ENCODE results near the gene PARK7. TPM values are rescaled to one million over a fixed set of nuclear protein-coding genes. Genes with fewer than 3 reads are reported as not detected.

PARK7 gene
- total and polyA plus RNA-seq, 12 donors = 266 to 697 (median 398) TPM

DNA sequence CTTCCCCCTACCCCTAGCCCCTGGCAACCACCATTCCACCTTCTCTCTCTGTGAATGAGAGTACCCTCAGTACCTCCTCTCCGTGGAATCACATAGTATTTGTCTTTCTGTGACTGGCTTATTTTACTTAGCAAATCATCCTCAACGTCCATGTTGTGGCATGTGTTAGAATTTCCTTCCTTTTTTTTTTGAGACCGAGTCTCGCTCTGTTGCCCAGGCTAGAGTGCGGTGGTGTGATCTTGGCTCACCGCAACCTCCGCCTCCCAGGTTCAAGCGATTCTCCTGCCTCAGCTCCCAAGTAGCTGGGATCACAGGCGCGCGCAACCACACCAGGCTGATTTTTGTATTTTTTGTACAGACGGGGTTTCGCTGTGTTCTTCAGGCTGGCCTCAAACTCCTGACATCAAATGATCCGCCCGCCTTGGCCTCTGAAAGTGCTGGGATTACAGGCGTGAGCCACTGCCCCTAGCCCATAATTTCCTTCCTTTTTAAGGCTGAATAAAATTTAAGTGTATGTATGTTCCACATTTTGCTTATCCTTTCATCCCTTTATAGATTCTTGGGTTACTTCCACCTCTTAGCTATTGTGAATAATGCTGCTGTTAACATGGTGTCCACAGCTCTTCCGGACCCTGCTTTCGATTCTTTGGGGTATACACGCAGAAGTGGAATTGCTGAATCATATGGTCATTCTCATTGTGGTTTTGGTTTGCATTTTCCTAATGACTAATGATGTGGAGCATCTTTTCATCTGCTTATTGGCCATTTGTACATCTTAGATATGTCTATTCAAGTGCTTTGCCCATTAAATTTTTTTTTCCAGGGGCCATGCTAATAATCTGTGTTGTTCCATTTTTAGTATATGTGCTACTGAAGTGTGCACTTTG, 32.3 kb downstream of the PARK7 start:
- WGBS, 4 donors = 86 to 91% (median 89%) methylated on average over 18 to 19 of the region's 19 CpGs
- Histone ChIP-seq H3K36me3 (replicated peaks in 1 of 2) (no peaks in the 10 kb centered on the region), H3K27me3 (no peaks in the 10 kb centered on the region), H3K4me3 (no peak overlapping the region), H3K27ac (no peak overlapping the region), H3K9me3 (replicated peaks in 1 of 3) (no peaks in the 10 kb centered on the region), H3K4me1 (replicated peaks in 1 of 2) (no peaks in the 10 kb centered on the region)
- no peak for DNase-seq
- TF ChIP-seq POLR2A (IDR thresholded peaks at IDR 0.05) = no peak
- intact Hi-C loops (cut with DNase I) = no loop called here

DNA sequence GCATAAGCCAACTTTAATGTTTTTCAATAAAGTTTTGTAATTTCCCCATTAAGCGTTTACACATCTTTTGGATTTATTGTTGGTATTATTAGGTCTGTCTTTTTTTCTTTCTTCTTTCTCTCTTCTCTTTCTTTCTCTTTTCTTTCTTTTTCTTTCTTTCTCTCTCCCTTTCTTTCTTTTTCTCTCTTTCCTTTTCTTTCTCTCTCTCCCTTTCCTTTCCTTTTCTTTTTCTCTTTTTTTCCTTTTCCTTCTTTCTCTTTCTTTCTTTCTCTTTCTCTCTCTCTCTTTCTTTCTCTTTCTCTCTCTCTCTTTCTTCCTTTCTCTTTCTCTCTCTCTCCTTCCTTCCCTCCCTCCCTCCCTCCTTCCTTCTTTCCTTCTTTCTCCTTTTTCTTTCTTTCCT, 33.3 kb downstream of the PARK7 start:
- WGBS, 4 donors = 93 to 96% (median 95%) methylated on average over 1 of the region's 1 CpG
- Histone ChIP-seq H3K9me3 (replicated peaks in 1 of 3) (no peaks in the 10 kb centered on the region), H3K27me3 (no peaks in the 10 kb centered on the region), H3K4me1 (replicated peaks in 1 of 2) (no peaks in the 10 kb centered on the region), H3K4me3 (no peak overlapping the region), H3K36me3 (replicated peaks in 1 of 2) (no peaks in the 10 kb centered on the region), H3K27ac (no peak overlapping the region)
- TF ChIP-seq, protein P1, sequence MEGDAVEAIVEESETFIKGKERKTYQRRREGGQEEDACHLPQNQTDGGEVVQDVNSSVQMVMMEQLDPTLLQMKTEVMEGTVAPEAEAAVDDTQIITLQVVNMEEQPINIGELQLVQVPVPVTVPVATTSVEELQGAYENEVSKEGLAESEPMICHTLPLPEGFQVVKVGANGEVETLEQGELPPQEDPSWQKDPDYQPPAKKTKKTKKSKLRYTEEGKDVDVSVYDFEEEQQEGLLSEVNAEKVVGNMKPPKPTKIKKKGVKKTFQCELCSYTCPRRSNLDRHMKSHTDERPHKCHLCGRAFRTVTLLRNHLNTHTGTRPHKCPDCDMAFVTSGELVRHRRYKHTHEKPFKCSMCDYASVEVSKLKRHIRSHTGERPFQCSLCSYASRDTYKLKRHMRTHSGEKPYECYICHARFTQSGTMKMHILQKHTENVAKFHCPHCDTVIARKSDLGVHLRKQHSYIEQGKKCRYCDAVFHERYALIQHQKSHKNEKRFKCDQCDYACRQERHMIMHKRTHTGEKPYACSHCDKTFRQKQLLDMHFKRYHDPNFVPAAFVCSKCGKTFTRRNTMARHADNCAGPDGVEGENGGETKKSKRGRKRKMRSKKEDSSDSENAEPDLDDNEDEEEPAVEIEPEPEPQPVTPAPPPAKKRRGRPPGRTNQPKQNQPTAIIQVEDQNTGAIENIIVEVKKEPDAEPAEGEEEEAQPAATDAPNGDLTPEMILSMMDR (IDR thresholded peaks at IDR 0.05) = no peak
- no peak for TF ChIP-seq POLR2A (IDR thresholded peaks at IDR 0.05)
- DNase-seq = no peak
- intact Hi-C loops (cut with DNase I) = no loop called here

DNA sequence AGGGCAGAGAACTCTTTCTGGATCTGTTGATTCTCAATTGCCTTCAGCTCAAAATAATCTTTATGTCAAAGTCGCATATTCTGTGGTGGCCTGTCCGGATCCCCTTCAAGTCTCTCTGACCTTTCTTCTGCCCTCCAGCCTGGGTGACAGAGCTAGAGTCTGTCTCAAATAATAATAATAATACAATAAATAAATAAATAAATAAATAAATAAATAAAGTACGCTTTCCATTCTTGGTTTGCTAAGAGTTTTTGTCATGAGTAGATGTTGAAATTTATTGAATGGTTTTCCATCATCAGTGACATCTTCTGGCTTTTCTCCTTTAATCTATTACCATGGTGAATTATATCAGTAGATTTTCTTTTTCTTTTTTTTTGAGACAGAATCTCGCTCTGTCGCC, 33.9 kb downstream of the PARK7 start:
- no peak overlapping the region for H3K4me3 ChIP-seq
- WGBS, 4 donors = 92 to 98% (median 95%) methylated on average over 5 of the region's 5 CpGs
- no peaks in the 10 kb centered on the region for H3K9me3 ChIP-seq (replicated peaks in 1 of 3)
- TF ChIP-seq, protein P1 (IDR thresholded peaks at IDR 0.05) = no peak
- no peak for TF ChIP-seq POLR2A (IDR thresholded peaks at IDR 0.05)
- intact Hi-C loops (cut with DNase I) = no loop called here
- no peaks in the 10 kb centered on the region for H3K4me1 ChIP-seq (replicated peaks in 1 of 2)
- no peak for DNase-seq
- H3K27ac ChIP-seq = no peak overlapping the region
- no peaks in the 10 kb centered on the region for H3K27me3 ChIP-seq
- no peaks in the 10 kb centered on the region for H3K36me3 ChIP-seq (replicated peaks in 1 of 2)

DNA sequence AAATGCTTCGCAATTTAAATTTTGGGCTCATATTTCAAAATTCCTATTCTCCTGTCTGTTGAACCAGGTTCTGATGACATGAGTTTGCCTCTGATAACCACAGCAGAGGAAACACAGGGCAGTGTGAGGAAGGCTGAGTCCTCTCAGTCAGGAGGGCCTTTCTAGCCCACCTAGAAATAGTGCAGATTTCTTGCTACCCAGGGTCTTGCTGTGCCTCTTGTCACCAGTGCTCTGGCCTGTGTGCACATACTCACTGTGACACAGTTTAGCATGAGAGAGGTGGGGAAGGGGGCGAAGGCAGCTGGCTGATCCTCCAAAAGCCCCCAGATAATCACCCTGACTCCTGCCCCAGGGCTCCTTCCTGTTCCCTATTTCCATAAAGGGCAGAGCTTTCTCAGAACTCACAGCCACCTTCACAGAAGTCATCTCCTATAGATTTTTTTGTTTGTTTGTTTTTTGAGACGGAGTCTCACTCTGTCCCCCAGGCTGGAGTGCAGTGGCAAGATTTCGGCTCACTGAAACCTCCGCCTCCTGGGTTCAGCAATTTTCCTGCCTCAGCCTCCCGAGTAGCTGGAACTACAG, 40.9 kb downstream of the PARK7 start:
- Histone ChIP-seq H3K36me3 (replicated peaks in 1 of 2) (no peaks in the 10 kb centered on the region), H3K4me3 (no peak overlapping the region), H3K27ac (no peak overlapping the region), H3K9me3 (replicated peaks in 1 of 3) (no peaks in the 10 kb centered on the region), H3K4me1 (replicated peaks in 1 of 2) (peaks cover 27 to 40% of the 10 kb centered on the region in 2 donors), H3K27me3 (no peaks in the 10 kb centered on the region)
- TF ChIP-seq POLR2A (IDR thresholded peaks at IDR 0.05) = no peak
- TF ChIP-seq, protein P1 (IDR thresholded peaks at IDR 0.05) = no peak
- 89 to 98% (median 95%) methylated on average over 6 of the region's 6 CpGs for WGBS, 4 donors
- intact Hi-C loops (cut with DNase I) = no loop called here
- no peak for DNase-seq

Data from adrenal gland (tissue), 12 donors.